Gastrocnemius medialis (tissue), 4 donors: ENCODE results near the gene TBK1. TPM values are rescaled to one million over a fixed set of nuclear protein-coding genes. Genes with fewer than 3 reads are reported as not detected.

Experiments
- ATAC-seq, 2 donors: fragments of 150-250 bp; one replicate each; pipeline ENCODE4 v1.9.1; 2016
- DNase-seq, 2 donors: peaks; one replicate each; pipeline ENCODE4 v3.0.0-alpha.2; 2019
- H3K27ac ChIP-seq, 4 donors: fragments of 200-600 bp; sonication (generic); 1 replicate in 1 of 4; 2 replicates in 3 of 4; pipeline ENCODE4 v1.5.1; 2016 to 2018; ENCODE audit warnings: mild to moderate bottlenecking in 2 of 4, moderate library complexity in 1 of 4
- H3K27me3 ChIP-seq, 3 donors: fragments of 200-600 bp; sonication (generic) in 2 of 3; 1 replicate in 1 of 3; 2 replicates in 2 of 3; pipeline versions ENCODE4 v1.5.1 to v1.6.0; 2016 to 2019; ENCODE audit warnings: mild to moderate bottlenecking in 1 of 3, moderate library complexity in 1 of 3
- H3K36me3 ChIP-seq, 2 donors: fragments of 200-600 bp; sonication (generic) in 1 of 2; one replicate each; pipeline ENCODE4 v1.5.1; 2017 to 2018
- H3K4me1 ChIP-seq, 2 donors: fragments of 200-600 bp; sonication (generic) in 1 of 2; one replicate each; pipeline ENCODE4 v1.5.1; 2016 to 2017; ENCODE audit warnings: mild to moderate bottlenecking in 2 of 2
- H3K4me3 ChIP-seq, 4 donors: fragments of 200-600 bp; sonication (generic) in 3 of 4; 1 replicate in 1 of 4; 2 replicates in 3 of 4; pipeline ENCODE4 v1.5.1; 2016 to 2019; ENCODE audit warnings: mild to moderate bottlenecking in 2 of 4
- H3K9me3 ChIP-seq, 3 donors: fragments of 200-600 bp; sonication (generic) in 2 of 3; 1 replicate in 1 of 3; 2 replicates in 2 of 3; pipeline ENCODE4 v1.5.1; 2016 to 2019
- CTCF ChIP-seq, 5 experiments: fragments of 450-650 bp in 3 of 5; fragments of 200-600 bp in 2 of 5; sonication (generic) in 2 of 5; IDR thresholded peaks in 4 of 5; conservative IDR thresholded peaks in 1 of 5; 1 replicate in 4 of 5; 2 replicates in 1 of 5; pipeline ENCODE4 v1.5.1; 2016 to 2019; ENCODE audit warnings: antibody characterized with exemption in 5 of 5, mild to moderate bottlenecking in 3 of 5, moderate library complexity in 3 of 5
- POLR2A ChIP-seq, 2 donors: fragments of 450-650 bp; IDR thresholded peaks; one replicate each; pipeline ENCODE4 v1.6.1; 2017; ENCODE audit warnings: antibody characterized with exemption in 2 of 2, mild to moderate bottlenecking in 2 of 2, moderate library complexity in 2 of 2
- in situ Hi-C, 4 donors: fragments of 200-750 bp; cut with MboI; loops; one replicate each; pipeline versions ENCODE4 v1.15.0 to v1.8.0; 2017; ENCODE audit warnings: low sequenced_read_pairs in 4 of 4
- intact Hi-C: fragments of 100-400 bp; cut with DNase I; formaldehyde crosslinking; loops from one replicate; pipeline ENCODE4 v1.15.1; 2023; ENCODE audit warnings: low total_unique reads
- total RNA-seq, 4 donors: library from RNA; depleted of rRNA; stranded (reverse); fragments of >200 nt; gene quantifications; one replicate each; pipeline versions ENCODE4 v1.1.0 to v1.2.3, GENCODE V29; 2016

Gene TBK1
- total RNA-seq, 4 donors from 2014 or later, result 20.1 to 40.8 (median 27.6) TPM

GRCh38 chr12:64446295-64446694, 5.6 kb upstream of the TBK1 start:
- Histone ChIP-seq H3K9me3 (no peaks in the 10 kb centered on the region), H3K27me3 (no peaks in the 10 kb centered on the region), H3K4me1 (peaks cover 4 to 6% of the 10 kb centered on the region in 2 donors), H3K36me3 (peaks cover 0 to 62% of the 10 kb centered on the region in 2 donors), H3K4me3 (no peak overlapping the region), H3K27ac (no peak overlapping the region)
- intact Hi-C loops (no loop called here), in situ Hi-C loops (no loop called here)
- TF ChIP-seq POLR2A (IDR thresholded peaks at IDR 0.05) (no peak), CTCF (IDR thresholded peaks at IDR 0.05 in 4 of 5, conservative IDR thresholded peaks at IDR 0.05 in 1 of 5) (no peak)
- no peak for DNase-seq
- ATAC-seq, result no peak

GRCh38 chr12:64450057-64450640, 1.8 kb upstream of the TBK1 start:
- intact Hi-C loops, result loop anchor here (2.0 to 5.0 kb wide), 3 partner anchors 19 to 608 kb away; partner anchors contain the start of genes GNS and SRGAP1

GRCh38 chr12:64450711-64451486, 1.0 kb upstream of the TBK1 start:
- H3K9me3 ChIP-seq, result no peaks in the 10 kb centered on the region
- in situ Hi-C loops, result no loop called here
- H3K36me3 ChIP-seq, result peaks cover 0 to 29% of the 10 kb centered on the region in 2 donors
- H3K27me3 ChIP-seq, result no peaks in the 10 kb centered on the region
- peak overlapping the region; percentile 89 to 99 (median 95) for H3K27ac ChIP-seq
- H3K4me3 ChIP-seq, result peak overlapping the region; percentile 80 to 99 (median 90)
- no peak for TF ChIP-seq POLR2A (IDR thresholded peaks at IDR 0.05)
- no peak for TF ChIP-seq CTCF (IDR thresholded peaks at IDR 0.05 in 4 of 5, conservative IDR thresholded peaks at IDR 0.05 in 1 of 5)
- no peak for ATAC-seq
- H3K4me1 ChIP-seq, result peaks cover 12 to 16% of the 10 kb centered on the region in 2 donors
- DNase-seq, result no peak
- intact Hi-C loops, result loop anchor here (2.0 to 5.0 kb wide), 3 partner anchors 18 to 609 kb away; partner anchors contain the start of genes GNS and SRGAP1

More at GRCh38 chr12:64450057-64450640, 1.8 kb upstream of the TBK1 start:
- Histone ChIP-seq H3K4me3 (no peak overlapping the region), H3K9me3 (no peaks in the 10 kb centered on the region), H3K27me3 (no peaks in the 10 kb centered on the region), H3K36me3 (peaks cover 0 to 32% of the 10 kb centered on the region in 2 donors), H3K27ac (no peak overlapping the region), H3K4me1 (peaks cover 12 to 16% of the 10 kb centered on the region in 2 donors)
- TF ChIP-seq POLR2A (IDR thresholded peaks at IDR 0.05) (no peak), CTCF (IDR thresholded peaks at IDR 0.05 in 4 of 5, conservative IDR thresholded peaks at IDR 0.05 in 1 of 5) (no peak)
- no peak for ATAC-seq
- DNase-seq, result no peak
- in situ Hi-C loops, result no loop called here

GRCh38 chr12:64452559-64453329, 824 bp downstream of the TBK1 start:
- no peaks in the 10 kb centered on the region for H3K9me3 ChIP-seq
- in situ Hi-C loops (no loop called here), intact Hi-C loops (loop anchor here (1.0 to 5.0 kb wide), 4 partner anchors 48 to 610 kb away; partner anchors contain the start of genes GNS, KICS2, SRGAP1 and XPOT)
- DNase-seq (no peak), ATAC-seq (peak; percentile 37 to 69)
- peak in 1 of 5 experiments; percentile 8 for TF ChIP-seq CTCF (IDR thresholded peaks at IDR 0.05 in 4 of 5, conservative IDR thresholded peaks at IDR 0.05 in 1 of 5)
- TF ChIP-seq POLR2A (IDR thresholded peaks at IDR 0.05), result no peak
- H3K4me1 ChIP-seq, result peaks cover 12 to 16% of the 10 kb centered on the region in 2 donors
- H3K27me3 ChIP-seq, result no peaks in the 10 kb centered on the region
- H3K36me3 ChIP-seq, result peaks cover 0 to 28% of the 10 kb centered on the region in 2 donors
- peak overlapping the region; percentile 80 to 99 (median 90) for H3K4me3 ChIP-seq
- peak overlapping the region; percentile 89 to 99 (median 95) for H3K27ac ChIP-seq
